GM21737 (cell line): Measurements from ENCODE around the gene NFKBIZ.
A peak's percentile ranks its signal among the peaks of the same experiment; 100 is the strongest.
"Not testable (repeated sequence)": the region's sequence is repeated elsewhere in the genome, so short reads cannot be mapped to it uniquely, and the experiment has no call there.

ENCODE experiments used
- ATAC-seq: cut with Tn5 transposase; IDR thresholded peaks from one replicate; pipeline ENCODE4 v1.9.1; 2021; ENCODE audit warnings: mild to moderate bottlenecking, moderate library complexity; ENCODE audit not compliant: unreplicated experiment

NFKBIZ gene

GRCh38 chr3:101868534-101869464, 19.5 kb downstream of the NFKBIZ start:
- ATAC-seq, result no peak

DNA sequence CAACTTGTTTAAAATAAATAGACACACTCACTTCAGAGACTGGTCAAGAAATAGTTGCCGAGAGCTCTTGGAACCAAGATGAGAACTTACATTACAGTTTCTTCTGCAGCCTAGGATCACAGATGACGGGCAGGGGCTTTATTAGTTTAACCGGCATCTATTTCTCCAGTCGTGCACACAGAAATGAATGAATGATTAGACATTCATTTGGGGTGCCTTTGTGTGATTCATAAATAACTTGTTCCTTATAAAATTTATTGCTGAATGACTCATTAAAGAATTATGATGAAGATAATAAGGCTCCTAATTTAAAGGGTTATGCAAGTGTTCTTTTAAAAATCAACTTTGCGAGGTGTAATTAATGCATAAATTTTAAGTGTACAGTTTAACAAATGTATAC, 20.8 kb downstream of the NFKBIZ start:
- no peak for ATAC-seq

GRCh38 chr3:101873619-101874018, 24.3 kb downstream of the NFKBIZ start:
- ATAC-seq, result no peak

GRCh38 chr3:101876142-101876541, 26.8 kb downstream of the NFKBIZ start:
- no peak for ATAC-seq

GRCh38 chr3:101878589-101878988, 29.3 kb downstream of the NFKBIZ start:
- ATAC-seq, result no peak

DNA sequence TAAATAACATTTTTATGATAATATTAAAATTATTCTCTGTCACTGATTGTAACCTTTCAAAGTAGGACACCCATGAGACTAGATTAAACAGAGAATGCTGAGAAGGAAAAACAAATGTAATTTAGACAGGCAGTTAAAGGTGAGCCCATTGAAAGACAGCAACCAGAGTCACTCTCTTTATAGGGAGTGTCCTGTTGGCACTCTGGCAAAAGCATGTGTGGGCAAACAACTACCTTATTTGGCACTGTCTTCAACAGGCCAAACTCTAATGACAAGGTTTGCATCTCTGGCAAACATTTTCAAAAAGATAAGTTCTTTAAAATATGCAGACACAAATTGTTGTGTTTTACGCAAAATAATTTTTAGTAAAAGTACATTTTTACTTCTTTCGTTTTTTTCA, 29.8 kb downstream of the NFKBIZ start:
- ATAC-seq, result no peak

- no peak for ATAC-seq
Observed at GRCh38 chr3:101879623-101880284, 30.4 kb downstream of the NFKBIZ start.

- no peak for ATAC-seq
Observed at GRCh38 chr3:101884776-101885175, 35.5 kb downstream of the NFKBIZ start.

DNA sequence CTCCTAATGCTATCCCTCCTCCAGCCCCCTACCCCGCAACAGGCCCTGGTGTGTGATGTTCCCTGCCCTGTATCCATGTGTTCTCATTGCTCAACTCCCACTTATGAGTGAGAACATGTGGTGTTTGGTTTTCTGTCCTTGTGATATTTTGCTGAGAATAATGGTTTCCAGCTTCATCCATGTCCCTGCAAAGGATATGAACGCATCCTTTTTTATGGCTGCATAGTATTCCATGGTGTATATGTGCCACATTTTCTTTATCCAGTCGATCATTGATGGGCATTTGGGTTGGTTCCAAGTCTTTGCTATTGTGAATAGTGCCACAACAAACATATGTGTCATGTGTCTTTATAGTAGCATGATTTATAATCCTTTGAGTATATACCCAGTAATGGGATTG, 36.3 kb downstream of the NFKBIZ start:
- not testable (repeated sequence) for ATAC-seq

DNA sequence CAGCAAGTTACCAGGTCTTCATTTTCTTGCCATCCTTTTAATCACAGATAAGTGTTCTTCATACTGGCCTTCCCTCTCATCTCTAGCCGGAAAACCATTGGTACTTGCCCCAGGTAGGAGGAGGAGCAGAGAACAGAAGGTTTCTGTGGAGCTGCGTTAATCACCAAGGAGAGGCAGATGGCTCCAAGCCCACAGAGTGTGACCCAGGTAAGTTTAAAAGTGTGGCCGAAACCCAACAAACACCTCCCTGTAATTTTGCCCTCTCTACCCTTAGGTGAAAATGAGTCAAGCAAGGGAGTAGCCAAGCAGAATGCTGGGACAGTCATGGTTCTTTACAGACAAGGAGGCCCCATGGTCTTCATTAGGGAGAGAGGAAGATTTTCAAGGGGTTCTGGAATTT, 37.3 kb downstream of the NFKBIZ start:
- no peak for ATAC-seq

DNA sequence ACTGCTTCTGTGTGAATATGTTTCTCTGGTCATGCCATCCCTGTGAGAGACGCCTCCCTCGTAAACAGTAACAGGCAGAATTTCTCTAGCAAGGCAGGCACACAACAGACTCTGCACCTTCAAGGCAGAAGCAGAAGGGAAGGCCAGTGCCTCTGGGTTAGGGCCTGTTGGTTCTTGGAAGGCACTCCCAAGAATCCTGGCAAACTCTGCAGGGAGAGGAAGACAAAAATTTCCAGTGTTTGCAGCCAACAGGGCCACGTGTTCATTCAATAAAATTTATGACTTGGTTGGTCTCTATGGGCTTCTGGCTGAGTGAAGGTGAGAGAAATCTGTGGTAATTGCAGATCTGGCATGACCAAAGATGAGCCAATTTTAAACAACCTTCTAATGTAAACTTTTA, 39.3 kb downstream of the NFKBIZ start:
- no peak for ATAC-seq

- ATAC-seq, result no peak
Observed at GRCh38 chr3:101890716-101891115, 41.4 kb downstream of the NFKBIZ start.

DNA sequence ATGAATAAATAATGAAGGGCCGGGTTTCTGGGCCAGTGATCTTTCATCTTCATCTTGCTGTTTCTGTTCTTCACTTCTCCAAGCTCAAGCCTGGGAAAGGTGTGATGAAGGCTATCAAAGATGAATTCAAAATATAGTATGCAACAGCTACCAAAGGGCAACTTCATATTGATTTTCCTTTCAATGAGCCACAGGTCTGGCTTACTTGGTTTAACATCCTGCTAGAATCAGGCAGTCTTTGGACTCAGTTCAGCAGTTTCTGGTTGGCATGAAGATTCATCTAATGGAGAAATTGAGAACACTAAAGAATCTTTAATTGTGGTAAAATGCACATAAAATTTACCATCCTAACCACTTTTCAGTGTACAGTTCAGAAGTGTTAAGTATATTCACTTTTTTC, 43.3 kb downstream of the NFKBIZ start:
- ATAC-seq, result no peak

DNA sequence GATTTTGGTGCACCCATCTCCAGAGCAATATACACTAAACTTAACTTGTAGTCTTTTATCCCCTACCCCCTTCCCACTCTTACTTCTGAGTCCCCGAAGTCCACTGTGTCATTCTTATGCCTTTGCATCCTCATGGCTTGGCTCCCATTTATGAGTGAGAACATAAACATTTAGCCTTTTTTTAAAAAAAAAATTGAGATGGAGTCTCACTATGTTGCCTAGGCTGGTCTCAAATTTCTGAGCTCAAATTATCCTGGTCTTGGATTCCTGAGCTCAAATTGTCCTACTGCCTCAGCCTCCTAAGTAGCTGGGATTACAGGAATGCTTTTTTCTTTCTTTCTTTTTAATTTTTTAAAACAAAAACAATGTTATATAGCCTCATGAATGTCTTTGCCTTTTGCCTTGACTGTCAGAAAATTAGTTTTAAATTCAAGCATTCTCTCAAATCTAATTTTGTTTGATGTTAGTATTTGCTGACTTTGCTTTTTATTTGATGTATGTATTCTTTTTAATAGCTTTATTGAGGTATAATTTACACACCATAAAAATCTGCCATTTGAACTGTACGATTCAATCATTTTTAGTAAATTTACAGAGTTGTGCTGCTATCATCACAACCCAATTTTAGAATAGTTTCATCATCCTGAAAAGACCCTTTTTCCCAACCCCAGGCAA, 46.9 kb downstream of the NFKBIZ start:
- no peak for ATAC-seq

- ATAC-seq, result no peak
Observed at GRCh38 chr3:101897013-101897412, 47.7 kb downstream of the NFKBIZ start.

- ATAC-seq, result no peak
Observed at GRCh38 chr3:101898039-101898438, 48.7 kb downstream of the NFKBIZ start.

- peak; percentile 83 for ATAC-seq
Observed at GRCh38 chr3:101898752-101899169, 49.4 kb downstream of the NFKBIZ start.

- ATAC-seq, result no peak
Observed at GRCh38 chr3:101900316-101900715, 51.0 kb downstream of the NFKBIZ start.

DNA sequence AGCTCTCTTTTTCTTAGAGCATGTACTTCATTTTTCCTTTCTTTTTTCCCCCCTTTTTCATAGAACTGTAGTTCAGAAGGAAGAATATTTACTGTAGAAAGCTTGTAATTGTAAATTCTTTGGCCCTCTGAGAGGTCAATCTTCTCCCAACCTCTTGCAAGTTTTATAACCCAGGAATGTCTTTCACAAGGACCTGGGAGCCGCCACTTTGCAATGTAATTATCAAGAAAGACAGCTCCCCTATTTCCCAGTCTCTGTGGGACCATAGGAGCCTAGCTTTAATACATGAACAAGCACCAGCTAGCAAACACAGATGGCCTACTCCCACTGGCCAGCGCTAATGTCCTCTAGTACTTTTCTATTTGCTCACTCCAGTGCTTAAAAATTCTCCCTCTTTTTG, 51.4 kb downstream of the NFKBIZ start:
- ATAC-seq, result no peak

- peak; percentile 47 for ATAC-seq
Observed at GRCh38 chr3:101902041-101902440, 52.7 kb downstream of the NFKBIZ start.

GRCh38 chr3:101903451-101903871, 54.1 kb downstream of the NFKBIZ start:
- no peak for ATAC-seq

DNA sequence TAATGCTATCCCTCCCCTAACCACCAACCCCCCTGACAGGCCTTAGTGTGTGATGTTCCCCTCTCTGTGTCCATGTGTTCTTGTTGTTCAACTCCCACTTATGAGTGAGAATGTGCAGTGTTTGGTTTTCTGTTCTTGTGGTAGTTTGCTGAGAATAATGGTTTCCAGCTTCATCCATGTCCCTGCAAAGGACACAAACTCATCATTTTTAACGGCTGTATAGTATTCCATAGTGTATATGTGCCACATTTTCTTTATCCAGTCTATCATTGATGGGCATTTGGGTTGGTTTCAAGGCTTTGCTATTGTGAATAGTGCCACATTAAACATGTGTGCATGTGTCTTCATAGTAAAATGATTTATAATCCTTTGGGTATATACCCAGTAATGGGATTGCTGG, 56.3 kb downstream of the NFKBIZ start:
- not testable (repeated sequence) for ATAC-seq
